Ammon's horn (tissue), 1 donor: ENCODE results near the gene BID.

ENCODE experiments used
- DNase-seq: peaks from one replicate; pipeline ENCODE4 v3.0.0-alpha.2; 2016; ENCODE audit warnings: low spot score

BID gene

DNA sequence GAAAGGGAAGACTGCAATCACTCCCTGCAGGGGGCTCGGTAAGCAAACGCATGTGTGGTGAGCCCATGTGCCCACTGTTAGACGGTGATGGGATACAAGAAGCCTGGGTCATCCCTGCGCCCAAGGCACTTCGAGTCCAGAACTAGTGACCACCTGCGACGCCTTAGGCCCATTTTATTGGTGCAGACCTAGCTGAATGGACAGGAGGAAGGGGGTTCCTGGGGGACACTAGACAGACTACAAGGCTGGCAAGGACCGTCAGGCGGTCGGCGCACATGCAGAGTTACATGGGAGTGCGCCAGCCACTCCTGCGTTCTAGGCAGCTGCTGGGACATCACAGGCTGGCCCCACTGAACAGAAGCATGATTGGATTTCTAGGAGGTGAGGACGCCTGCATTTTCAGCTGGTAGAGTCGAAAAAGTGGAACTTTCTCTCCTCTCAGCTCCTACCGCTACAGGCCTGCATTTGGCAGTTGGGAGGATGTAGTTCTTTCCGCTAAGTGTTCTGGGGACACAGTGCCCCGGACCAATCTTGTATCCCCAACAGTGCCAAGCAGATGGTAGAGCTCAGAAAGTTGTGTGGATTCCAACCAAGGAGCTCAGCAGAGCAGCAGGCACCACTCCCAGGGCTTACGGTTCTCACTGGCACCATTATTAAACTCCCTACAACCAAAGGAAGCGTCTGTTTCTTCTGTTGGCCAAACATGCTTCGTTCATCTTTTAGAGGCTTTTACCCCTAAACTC lies 35.7 kb downstream of the BID start:
- no peak for DNase-seq

DNA sequence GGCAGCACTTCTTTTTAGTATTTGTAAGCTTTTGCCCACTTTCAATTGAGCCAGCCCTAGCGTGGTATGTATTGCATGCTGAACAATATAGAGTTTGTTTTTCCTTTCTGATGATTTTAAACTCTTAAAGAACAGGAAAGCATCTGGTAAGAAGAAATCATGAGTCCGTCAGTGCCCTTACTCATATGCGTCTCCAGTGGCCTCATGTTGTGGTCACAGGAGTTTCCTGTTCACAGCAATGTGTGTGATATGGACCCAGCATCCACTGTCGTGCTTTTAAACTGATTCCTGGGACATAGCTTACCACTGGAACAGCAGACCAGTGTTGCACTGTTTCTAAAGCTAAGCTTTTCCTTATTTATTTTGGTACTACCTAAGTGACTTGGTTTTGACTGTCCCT lies 40.1 kb downstream of the BID start:
- DNase-seq = no peak

DNA sequence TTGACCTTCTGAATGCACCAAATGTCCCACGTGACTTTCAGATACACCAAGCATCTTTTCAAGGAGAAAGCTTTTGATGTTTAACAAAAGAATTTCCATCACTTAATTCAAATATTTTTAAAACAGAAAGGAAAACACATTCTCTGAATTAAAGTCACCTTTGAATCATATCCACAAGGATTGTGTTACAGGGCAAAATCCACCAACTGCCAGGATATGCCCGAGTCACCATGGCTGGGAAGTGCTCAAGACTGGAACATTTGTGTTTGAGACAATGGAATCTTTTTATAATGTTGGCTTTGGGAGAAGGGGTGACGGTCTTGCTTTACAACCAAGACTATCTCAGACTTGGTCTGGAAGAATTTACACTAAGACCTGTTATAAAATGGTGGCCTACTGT lies 40.8 kb downstream of the BID start:
- no peak for DNase-seq

DNA sequence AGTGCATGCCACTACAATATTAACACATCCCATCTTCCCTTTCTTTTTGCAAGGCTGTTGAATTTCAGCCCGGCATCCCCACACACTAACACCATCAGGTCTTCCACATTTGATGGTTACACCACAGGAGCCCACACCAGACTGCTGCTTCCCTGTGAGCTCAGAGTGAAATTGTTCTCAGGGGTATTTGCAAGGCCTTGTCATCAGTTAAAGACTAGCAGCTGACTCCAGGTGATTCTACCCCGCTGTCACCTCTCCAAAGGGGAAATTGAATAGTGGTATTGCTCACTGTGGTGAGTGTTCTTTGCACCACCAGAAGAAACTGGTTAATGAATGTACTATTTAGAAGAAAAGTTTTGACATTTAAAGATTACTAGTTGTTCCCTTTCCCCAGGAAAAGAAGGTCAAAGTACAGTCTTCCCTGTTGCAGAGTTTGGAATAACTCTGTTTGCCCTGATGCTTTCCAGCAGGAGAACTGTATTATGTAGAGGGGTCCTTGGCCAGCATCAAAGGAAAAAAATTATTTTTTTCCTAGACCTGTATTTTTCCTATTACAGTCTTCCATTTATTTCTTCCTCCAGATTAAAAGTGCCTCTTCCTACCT lies 41.9 kb downstream of the BID start:
- peak; percentile 35 for DNase-seq

DNA sequence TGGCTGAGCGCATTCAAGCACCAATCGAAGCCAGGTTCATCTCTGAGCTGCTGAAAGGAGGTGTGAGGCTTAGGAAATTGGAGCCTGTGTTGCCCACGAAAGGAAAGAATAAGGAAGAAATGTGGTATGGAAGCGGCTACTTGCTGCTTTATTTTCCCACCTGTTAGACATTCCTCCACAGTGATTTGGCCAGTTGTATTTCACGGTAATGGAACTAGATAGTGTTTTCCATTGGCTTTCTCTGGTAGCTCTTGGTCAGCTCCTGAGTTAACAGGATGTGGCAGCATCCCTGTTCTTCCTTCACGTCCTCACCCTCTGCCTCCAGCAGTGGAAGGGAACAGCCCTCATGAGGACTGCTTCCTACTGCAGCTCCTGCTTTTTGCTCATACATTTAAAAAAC lies 44.7 kb downstream of the BID start:
- DNase-seq = no peak

DNA sequence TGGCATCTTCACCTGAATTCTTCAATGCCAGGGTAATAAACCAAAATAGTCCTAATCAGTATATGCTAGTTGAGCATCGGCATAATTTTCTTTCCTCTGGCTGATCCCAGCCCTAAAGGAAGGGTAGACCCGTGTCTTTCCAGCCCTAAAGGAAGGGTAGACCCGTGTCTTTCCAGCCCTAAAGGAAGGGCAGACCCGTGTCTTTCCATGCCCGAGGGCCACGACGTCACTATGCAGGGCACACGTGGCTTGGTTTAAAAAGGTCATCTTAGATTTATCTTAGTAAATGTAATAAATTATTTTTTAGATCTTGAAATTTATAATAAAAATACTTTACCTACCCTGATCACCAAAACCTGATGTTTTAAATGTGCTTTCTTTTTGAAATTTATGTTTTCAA lies 45.5 kb downstream of the BID start:
- DNase-seq = no peak

DNA sequence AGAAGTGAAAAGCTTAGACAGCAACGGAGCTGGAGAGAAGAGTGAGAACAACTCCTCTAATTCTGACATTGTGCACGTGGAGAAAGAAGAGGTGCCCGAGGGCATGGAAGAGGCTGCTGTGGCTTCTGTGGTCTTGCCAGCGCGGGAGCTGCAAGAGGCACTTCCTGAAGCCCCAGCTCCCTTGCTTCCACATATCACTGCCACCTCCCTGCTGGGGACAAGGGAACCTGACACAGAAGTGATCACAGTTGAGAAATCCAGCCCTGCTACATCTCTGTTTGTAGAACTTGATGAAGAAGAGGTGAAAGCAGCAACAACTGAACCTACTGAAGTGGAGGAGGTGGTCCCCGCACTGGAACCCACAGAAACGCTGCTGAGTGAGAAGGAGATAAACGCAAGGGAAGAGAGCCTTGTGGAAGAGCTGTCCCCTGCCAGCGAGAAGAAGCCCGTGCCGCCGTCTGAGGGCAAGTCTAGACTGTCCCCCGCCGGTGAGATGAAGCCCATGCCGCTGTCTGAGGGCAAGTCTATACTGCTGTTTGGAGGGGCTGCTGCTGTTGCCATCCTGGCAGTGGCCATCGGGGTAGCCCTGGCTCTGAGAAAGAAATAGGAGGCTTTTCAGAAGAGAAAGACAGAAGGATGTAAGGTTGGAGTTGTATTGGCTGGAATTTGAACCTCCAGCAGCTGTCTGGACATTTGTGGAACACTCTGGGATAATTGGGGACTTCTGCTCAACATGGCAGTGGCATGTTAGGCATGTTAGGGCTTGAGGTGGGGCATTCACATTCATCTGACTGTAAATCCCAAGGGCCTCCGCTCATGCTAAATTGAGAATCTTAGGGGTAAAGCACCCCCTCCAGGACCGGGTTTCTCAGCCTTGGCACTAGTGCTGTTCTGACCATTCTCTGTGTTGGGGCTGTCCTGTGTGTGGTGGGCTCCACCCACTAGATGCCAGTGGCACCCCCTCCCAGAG lies 47.1 kb downstream of the BID start:
- DNase-seq = no peak

DNA sequence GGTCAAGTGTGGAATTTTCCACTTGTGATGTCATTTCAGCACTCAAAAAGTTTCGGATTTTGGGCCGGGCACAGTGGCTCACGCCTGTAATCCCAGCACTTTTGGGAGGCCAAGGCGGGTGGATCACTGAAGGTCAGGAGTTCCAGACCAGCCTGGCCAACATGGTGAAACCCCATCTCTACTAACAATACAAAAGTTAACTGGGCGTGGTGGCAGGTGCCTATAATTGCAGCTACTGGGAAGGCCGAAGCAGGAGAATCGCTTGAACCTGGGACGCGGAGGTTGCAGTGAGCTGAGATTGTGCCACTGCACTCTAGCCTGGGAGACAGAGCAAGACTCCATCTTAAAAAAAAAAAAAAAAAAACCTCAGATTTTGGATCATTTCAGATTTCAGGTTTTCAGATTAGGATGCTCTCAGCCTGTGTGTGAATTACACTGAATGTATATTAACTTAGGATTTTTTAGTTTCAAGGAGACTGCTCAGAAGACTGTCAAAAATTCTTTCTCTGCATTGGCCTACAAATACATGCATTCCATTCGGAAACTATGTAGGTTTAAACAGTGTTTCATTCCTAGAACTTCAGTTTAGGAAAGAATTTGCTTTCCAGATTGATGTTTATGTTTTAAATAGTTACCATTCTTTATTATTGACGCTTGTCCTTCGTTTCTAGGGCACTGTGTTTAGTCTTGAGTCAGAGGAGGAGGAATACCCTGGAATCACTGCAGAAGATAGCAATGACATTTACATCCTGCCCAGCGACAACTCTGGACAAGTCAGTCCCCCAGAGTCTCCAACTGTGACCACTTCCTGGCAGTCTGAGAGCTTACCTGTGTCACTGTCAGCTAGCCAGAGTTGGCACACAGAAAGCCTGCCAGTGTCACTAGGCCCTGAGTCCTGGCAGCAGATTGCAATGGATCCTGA lies 48.0 kb downstream of the BID start:
- no peak for DNase-seq

DNA sequence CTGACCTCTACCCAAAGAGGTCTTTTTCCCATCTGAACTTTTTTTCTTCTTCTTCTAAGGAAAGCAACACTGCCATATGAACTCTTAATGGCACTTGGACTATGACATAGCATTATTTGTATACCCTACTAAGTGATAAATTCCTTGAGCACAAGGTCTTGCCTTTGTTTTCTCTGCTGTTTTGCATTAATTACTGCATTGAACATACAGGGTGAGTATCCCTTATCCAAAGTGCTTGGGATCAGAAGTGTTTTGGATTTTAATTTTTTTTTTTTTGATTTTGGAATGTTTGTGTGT lies 48.8 kb downstream of the BID start:
- no peak for DNase-seq

DNA sequence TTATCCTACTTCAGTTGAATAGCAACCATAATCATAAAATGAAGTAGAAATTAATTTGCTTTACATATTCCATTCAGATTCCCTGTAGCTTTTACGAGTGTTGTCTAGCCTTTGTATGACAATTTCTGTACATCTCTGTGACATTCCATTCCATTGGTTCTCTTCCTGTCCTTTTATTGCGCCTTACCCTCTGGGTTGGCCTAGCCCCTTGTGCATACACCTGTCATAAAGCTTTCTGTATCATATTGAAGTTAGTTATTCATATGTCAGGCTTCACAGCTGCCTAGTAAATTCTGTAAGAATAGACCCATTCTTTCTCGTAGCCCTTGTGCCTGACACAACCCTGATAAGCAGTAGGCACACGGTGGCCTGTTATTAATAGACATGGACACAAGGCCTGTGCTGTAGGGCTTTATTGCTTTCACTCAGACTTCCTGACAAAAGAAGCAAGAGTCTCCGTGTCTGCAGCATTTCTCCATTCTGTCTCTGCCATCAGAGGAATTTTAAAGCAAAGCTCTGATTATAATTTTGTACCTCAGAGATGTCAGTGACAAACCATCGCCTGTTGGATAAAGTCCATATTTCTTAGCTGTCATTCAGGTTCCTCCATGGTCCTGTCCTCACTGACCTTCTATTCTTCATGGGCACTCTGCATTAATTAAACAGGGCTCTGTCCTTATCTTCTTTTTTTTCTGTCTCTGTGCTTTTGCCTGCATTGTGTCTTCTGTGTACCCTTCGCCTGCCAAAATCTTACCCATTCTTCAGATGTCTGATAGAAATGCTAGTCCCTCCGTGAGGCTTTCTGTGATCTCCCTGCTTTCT lies 49.4 kb downstream of the BID start:
- peak; percentile 33 for DNase-seq

DNA sequence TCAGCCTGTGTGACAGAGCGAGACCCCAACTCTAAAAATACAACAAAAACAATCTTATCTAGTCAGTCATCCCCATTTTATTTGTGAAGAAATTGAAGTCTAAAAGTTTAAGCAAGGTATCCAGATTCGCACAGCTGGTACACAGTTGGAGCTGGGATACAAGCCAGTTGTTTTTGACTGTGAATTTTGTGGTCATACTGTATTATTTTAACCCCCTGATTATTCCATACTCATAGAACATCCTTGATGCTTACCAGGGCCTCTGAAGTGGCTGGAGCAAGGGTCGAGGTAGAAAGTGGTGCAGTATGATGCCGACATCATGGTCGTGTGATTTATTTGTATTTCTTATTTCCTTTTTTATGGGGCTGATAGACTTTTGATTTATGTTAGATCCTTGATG lies 50.0 kb downstream of the BID start:
- DNase-seq = no peak

DNA sequence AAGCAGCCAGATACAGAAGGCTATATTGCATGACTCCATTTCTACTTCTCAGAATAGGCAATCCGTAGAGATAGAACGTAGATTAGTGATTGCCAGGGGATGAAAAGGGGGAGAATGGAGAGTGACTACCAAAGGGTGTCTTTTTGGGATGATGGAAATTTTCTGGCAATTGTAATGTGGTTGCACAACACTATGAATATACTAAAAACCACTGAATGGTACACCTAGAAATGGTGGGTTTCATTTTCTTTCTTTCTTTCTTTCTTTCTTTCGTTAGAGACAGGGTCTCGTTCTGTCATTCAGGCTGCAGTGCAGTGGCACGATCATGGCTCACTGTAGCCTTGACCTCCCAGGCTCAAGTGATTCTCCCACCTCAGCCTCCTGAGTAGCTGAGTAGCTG lies 54.4 kb downstream of the BID start:
- no peak for DNase-seq

DNA sequence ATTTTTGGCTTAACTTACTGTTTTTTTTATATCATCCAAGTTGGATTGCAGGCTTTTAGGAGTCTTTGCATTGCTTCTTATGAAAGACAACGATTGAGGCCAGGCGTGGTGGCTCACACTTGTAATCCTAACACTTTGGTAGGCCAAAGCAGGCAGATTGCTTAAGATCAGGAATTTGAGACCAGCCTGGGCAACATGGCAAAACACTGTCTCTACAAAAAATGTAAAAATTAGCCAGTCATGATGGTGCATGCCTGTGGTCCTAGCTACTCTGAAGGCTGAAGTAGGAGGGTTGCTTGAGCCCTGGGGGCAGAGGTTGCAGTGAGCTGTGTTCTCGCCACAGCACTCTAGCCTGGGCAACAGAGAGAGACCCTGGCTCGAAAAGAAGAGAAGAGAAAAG lies 56.6 kb downstream of the BID start:
- no peak for DNase-seq

DNA sequence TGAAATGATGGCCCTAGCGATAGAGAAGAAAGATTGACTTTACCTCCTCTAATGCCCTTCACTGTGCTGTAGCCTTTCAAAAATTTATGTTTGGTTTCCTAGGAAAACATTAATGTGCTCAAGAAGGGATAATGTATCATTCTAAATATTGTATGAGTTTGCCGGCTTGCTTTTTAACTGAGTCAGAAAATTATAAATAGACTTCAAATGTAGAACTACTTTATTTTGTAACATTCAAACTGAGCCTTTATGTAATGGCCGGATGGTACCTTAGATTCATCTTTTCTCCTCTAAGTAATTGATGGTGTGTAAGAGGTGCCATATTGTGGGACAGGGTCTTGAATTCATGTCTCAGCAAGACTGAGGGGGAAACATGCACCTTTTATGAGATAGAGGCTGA lies 57.7 kb downstream of the BID start:
- DNase-seq = no peak

DNA sequence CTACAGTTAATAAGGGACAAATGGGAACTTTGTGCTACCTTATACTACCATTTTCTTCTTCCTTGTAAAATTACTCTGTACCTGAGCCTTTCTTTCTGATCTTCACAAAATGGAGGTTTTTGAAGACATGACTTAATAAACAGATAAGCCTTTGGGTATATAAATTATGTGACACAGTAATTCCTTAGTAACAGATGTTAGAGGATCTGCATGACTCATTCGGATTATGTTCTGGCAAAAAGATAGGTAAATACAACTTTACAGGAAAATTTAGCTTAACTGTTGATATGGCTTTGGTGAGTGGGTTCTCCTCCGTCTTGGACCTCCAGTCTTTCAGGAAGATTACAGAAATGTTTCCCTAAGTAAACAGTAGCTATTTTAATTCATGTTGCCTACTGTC lies 61.8 kb downstream of the BID start:
- DNase-seq = no peak

DNA sequence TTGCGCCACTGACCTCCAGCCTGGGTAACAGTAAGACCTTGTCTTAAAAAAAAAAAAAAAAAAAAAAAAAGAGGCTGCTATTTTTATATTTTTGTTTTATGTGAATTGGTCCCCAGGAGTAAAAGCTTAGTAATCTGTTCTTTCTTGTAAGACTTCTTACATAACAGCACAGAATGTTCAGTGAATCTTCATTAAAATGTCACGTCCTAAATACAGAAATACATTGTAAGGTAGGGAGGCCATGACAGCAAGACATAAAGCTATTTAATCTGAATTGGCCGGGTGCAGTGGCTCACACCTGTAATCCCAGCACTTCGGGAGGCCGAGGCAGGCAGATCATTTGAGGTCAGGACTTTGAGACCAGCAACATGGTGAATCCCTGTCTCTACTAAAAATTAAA lies 64.2 kb downstream of the BID start:
- DNase-seq = no peak

DNA sequence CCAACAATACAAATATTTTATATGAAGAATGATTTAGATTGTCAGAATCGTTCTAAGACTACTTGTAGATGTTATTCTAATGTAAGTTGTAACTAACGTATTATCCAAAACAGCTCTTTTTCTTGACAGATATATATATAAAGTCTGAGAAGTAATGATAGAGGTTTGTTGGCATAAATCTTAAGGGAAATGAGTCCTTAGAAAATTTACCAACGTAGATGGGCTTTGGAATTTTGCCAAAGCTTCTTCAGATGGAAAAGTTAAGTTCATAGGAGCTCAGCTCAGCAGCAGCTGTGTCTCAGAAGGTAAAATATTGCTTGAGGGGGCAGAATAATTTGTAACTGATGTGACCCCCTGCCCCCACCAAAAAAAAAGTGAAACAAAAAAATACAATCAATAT lies 66.7 kb downstream of the BID start:
- no peak for DNase-seq

DNA sequence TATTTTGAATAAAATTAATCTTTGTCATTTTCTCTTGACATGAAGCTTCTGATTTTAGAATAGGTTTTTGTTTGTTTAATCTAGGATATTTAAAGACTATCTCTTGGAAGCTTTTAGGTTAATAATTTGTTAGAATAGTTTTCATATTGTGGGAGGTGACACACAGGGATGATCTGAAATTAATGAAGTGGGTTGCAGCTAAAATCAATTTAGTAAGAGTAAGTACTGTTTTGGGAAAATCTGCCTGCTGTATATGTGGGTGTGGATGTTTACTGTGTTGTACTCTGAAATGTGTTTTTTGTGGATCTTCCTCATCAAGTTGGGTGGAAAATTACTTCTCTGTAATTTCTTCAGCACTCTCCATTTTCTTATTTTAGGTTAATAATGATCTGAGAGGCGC lies 67.3 kb downstream of the BID start:
- DNase-seq = peak; percentile 29

DNA sequence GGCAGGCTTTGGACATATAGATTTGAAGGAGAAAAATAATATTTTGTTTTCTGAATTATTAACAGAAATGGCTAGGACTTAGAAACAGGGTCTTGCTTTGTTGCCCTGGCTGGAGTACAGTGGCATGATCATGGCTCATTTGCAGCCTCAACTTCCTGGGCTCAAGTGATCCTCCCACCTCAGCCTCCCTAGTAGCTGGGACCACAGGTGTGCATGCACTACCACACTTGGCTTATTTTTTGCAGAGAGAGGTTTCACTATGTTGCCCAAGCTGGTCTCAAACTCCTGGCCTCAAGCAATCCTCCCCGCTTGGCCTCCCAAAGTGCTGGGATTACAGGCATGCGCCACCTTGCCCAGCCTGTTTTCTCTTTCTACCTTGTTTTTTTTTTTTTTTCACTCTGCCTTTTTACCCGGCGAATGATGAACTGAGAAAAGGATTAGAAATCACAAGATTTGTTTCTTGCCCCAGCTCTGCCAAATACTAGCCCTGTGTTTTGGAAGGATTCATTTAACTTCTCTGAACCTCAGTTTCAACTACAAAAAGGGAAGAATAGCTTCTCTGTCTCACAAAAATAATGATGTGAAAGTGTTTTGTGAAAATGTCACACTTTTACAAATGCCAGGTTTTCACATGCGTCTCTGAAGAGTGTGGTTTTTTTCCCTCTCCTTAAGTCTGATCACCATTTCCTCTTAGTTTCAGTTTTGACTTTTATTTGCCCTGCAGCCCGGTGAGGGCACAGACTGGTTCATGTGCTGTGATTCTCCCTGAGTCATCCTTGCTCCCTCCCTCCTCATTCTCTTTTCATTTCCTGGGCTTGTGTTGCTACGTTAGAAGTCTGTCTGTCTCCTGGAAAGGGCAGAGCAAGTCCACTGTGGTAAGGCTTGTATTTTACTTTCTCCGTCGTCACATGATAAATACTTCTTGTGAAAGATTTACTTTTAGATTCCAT lies 68.0 kb downstream of the BID start:
- peak; percentile 86 for DNase-seq

DNA sequence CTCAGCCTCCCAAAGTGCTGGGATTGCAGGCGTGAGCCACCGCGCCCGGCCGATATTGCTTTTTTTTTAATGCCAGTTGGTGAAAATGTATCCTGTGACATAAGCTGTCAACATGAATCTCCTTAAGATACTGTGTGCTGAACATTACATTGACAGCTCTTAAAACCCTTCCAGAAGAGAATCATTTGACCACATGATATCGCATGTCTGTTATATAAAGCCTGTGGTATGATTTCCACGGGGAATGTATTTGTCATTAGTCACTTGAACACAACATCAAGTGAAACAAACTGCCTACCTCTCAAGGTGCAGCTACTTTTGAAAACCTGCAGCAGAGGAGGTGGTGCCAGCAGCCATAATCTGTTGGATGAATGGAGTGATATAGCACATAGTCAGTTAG lies 68.7 kb downstream of the BID start:
- no peak for DNase-seq
